Measurements from ENCODE around the gene ARSH.

DNA sequence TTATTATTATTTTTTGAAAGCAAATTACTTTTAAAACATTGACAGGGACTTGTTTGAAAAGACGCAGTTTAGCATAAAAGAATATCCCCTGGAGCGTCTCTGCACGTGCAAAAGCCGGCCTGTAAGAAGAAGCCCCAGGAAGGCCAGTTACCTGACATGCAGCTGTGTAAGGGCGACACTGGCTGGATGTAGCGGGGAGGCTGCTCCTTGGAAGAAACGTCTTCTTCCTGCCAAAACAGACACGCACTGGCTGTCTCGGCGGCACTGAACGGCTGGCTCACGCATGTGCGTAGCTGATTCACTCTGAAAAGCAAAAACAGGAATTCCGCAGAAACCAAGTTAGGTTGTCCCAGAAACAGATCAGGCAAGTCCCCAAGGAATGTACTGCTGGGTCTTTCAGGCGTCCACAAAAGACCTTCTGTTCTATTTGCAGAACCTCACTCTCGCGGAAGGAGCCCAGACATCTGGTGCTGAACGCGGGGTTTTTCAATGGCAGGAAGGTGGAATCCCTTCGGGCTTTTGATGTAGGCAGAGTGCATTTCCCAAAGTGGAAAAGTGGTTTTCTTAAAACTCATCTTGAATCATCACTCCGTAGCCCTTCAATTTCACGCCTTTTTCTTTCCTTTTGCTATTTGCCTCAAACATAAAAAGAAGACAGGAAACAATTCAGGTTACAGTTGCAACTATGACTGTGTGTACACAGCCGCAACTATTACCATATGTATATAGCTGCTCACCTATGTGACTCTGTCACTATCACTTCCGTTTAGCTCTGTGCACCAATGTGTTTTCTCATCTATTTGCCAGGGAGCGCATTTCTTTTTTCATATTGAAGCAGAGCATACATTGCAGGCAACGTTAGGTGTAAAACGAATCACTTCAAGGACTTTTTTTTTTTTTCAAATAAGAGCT is 38.1 kb upstream of the ARSH start:
- TF ChIP-seq CTCF (IDR thresholded peaks at IDR 0.05): no peak
- no peak for TF ChIP-seq POLR2AphosphoS5 (IDR thresholded peaks at IDR 0.05; ENCODE audit: low read depth, low read length)
- TF ChIP-seq, protein P1, sequence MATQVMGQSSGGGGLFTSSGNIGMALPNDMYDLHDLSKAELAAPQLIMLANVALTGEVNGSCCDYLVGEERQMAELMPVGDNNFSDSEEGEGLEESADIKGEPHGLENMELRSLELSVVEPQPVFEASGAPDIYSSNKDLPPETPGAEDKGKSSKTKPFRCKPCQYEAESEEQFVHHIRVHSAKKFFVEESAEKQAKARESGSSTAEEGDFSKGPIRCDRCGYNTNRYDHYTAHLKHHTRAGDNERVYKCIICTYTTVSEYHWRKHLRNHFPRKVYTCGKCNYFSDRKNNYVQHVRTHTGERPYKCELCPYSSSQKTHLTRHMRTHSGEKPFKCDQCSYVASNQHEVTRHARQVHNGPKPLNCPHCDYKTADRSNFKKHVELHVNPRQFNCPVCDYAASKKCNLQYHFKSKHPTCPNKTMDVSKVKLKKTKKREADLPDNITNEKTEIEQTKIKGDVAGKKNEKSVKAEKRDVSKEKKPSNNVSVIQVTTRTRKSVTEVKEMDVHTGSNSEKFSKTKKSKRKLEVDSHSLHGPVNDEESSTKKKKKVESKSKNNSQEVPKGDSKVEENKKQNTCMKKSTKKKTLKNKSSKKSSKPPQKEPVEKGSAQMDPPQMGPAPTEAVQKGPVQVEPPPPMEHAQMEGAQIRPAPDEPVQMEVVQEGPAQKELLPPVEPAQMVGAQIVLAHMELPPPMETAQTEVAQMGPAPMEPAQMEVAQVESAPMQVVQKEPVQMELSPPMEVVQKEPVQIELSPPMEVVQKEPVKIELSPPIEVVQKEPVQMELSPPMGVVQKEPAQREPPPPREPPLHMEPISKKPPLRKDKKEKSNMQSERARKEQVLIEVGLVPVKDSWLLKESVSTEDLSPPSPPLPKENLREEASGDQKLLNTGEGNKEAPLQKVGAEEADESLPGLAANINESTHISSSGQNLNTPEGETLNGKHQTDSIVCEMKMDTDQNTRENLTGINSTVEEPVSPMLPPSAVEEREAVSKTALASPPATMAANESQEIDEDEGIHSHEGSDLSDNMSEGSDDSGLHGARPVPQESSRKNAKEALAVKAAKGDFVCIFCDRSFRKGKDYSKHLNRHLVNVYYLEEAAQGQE (IDR thresholded peaks at IDR 0.05; ENCODE audit: insufficient read depth in 1 of 2, low read depth in 2 of 2, low read length in 1 of 2): no peak
- no peak for TF ChIP-seq SIN3A (IDR thresholded peaks at IDR 0.05; ENCODE audit: borderline replicate concordance, insufficient read depth, low read depth, low read length)
